ENCODE results near the gene KRT16. TPM values are rescaled to one million over a fixed set of nuclear protein-coding genes. Genes with fewer than 3 reads are reported as not detected.
"Not testable (repeated sequence)": the region's sequence is repeated elsewhere in the genome, so short reads cannot be mapped to it uniquely, and the experiment has no call there.

Gene KRT16
- not detected in 2 replicates for total RNA-seq (2014; rRNA removed; shearing (Covaris generic); ENCODE audit: low replicate concordance)

- not testable (repeated sequence) for H2AFZ ChIP-seq (ENCODE audit: low read length); H3K4me1 ChIP-seq (ENCODE audit: low read length); DNase-seq; H3K4me2 ChIP-seq (ENCODE audit: low read depth, low read length, poor library complexity, severe bottlenecking); H3K79me2 ChIP-seq (ENCODE audit: low read length); H3K9me2 ChIP-seq (replicated peaks; ENCODE audit: insufficient read depth, low read length); H3K4me3 ChIP-seq (ENCODE audit: low read length); H3K27me3 ChIP-seq (ENCODE audit: low read length); H3K9ac ChIP-seq (ENCODE audit: low read length); H3K9me3 ChIP-seq (ENCODE audit: low read length); H3K36me3 ChIP-seq (ENCODE audit: insufficient read depth, low read length); H4K20me1 ChIP-seq (ENCODE audit: insufficient read depth, low read depth, low read length); H3K27ac ChIP-seq (ENCODE audit: low read length)
Observed at GRCh38 chr17:41612376-41613160, at the start of gene KRT16. Gene KRT16, minus strand, starts transcription at chr17:41612767. Its CDS starts 79 bp downstream, at chr17:41612688.

GRCh38 chr17:41660221-41660711 is 47.7 kb upstream of the KRT16 start:
- Histone ChIP-seq H3K9me3 (ENCODE audit: low read length) (no peaks in the 10 kb centered on the region), H3K27ac (ENCODE audit: low read length) (no peak overlapping the region), H4K20me1 (ENCODE audit: insufficient read depth, low read depth, low read length) (no peaks in the 10 kb centered on the region), H3K36me3 (ENCODE audit: insufficient read depth, low read length) (no peaks in the 10 kb centered on the region), H3K27me3 (ENCODE audit: low read length) (no peaks in the 10 kb centered on the region), H2AFZ (ENCODE audit: low read length) (no peak overlapping the region), H3K9me2 (replicated peaks; ENCODE audit: insufficient read depth, low read length) (no peaks in the 10 kb centered on the region), H3K4me2 (ENCODE audit: low read depth, low read length, poor library complexity, severe bottlenecking) (no peak overlapping the region), H3K79me2 (ENCODE audit: low read length) (no peaks in the 10 kb centered on the region), H3K4me1 (ENCODE audit: low read length) (peaks cover 4% of the 10 kb centered on the region), H3K9ac (ENCODE audit: low read length) (no peak overlapping the region), H3K4me3 (ENCODE audit: low read length) (no peak overlapping the region)
- DNase-seq = no peak

DNA sequence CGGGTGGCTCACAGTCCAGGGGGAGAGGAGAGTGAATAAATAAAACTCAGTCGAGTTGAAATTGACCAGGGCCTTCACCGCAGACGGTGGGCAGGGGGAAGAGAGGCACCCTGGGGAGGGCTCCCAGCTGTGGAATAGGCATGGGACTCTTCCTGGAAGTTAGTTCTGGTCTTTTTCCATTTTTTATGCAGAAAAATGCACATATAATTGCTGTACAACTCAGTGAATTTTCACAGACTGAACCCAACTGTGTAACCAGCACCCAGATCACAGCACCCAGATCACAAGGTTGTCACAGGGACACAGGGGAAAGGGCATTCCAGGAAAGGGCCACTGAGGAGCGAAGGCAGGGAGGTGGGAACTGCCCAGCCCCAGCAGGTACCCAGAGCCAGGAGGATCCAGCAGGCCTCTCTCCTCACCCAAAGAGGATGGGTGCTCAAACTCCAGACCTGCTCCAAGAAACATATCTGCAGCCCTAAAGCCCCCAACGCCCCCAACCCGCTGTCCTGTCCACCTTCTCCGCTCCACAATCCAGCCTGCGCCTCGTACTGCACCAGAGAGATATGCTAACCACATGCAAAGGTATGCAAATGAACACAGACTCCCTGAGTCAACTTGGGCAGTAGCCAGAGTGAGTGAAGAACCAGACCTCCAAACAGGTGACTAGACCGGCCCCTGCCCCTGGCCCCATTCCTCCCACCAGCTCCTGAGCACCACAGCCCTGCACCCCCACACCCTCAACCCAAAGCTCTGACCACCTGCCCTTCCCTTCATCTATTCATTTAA is 47.1 kb upstream of the KRT16 start:
- Histone ChIP-seq H3K9me2 (replicated peaks; ENCODE audit: insufficient read depth, low read length) (no peaks in the 10 kb centered on the region), H2AFZ (ENCODE audit: low read length) (no peak overlapping the region), H3K36me3 (ENCODE audit: insufficient read depth, low read length) (no peaks in the 10 kb centered on the region), H3K4me3 (ENCODE audit: low read length) (no peak overlapping the region), H3K9me3 (ENCODE audit: low read length) (no peaks in the 10 kb centered on the region), H3K79me2 (ENCODE audit: low read length) (no peaks in the 10 kb centered on the region), H4K20me1 (ENCODE audit: insufficient read depth, low read depth, low read length) (no peaks in the 10 kb centered on the region), H3K4me1 (ENCODE audit: low read length) (peaks cover 4% of the 10 kb centered on the region), H3K27me3 (ENCODE audit: low read length) (no peaks in the 10 kb centered on the region), H3K9ac (ENCODE audit: low read length) (no peak overlapping the region), H3K27ac (ENCODE audit: low read length) (no peak overlapping the region), H3K4me2 (ENCODE audit: low read depth, low read length, poor library complexity, severe bottlenecking) (no peak overlapping the region)
- DNase-seq = no peak

- Histone ChIP-seq H3K27me3 (ENCODE audit: low read length) (no peaks in the 10 kb centered on the region), H3K27ac (ENCODE audit: low read length) (no peak overlapping the region), H3K4me2 (ENCODE audit: low read depth, low read length, poor library complexity, severe bottlenecking) (no peak overlapping the region), H3K79me2 (ENCODE audit: low read length) (no peaks in the 10 kb centered on the region), H3K9me3 (ENCODE audit: low read length) (no peaks in the 10 kb centered on the region), H4K20me1 (ENCODE audit: insufficient read depth, low read depth, low read length) (no peaks in the 10 kb centered on the region), H3K36me3 (ENCODE audit: insufficient read depth, low read length) (no peaks in the 10 kb centered on the region), H2AFZ (ENCODE audit: low read length) (no peak overlapping the region), H3K9ac (ENCODE audit: low read length) (no peak overlapping the region), H3K4me1 (ENCODE audit: low read length) (peaks cover 4% of the 10 kb centered on the region), H3K9me2 (replicated peaks; ENCODE audit: insufficient read depth, low read length) (no peaks in the 10 kb centered on the region), H3K4me3 (ENCODE audit: low read length) (no peak overlapping the region)
- DNase-seq = no peak
Observed at GRCh38 chr17:41658846-41659245, 46.3 kb upstream of the KRT16 start.

DNA sequence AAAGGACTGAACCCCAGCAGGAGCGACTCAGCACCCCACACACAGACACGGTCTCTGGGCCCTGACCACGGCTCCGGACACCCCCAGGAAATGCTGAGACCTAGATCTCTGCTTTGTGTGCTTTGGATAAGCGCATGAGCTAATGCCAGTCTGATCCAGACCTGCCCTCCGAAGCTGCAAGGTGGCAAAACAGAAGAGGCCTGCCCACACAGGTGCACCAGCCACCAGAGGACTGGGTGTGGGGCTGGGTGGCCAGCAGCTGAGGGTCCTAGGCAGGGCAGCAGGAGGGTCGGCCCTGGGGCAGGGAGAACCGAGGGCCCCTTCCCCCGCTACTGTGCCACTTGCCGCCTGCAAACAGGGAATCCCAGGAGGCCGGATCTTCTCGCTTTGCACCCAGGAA is 45.4 kb upstream of the KRT16 start:
- no peak overlapping the region for H2AFZ ChIP-seq (ENCODE audit: low read length)
- H3K4me1 ChIP-seq (ENCODE audit: low read length) = peaks cover 4% of the 10 kb centered on the region
- no peak overlapping the region for H3K27ac ChIP-seq (ENCODE audit: low read length)
- no peak overlapping the region for H3K4me2 ChIP-seq (ENCODE audit: low read depth, low read length, poor library complexity, severe bottlenecking)
- no peak for DNase-seq
- H4K20me1 ChIP-seq (ENCODE audit: insufficient read depth, low read depth, low read length) = no peaks in the 10 kb centered on the region
- no peaks in the 10 kb centered on the region for H3K79me2 ChIP-seq (ENCODE audit: low read length)
- H3K9ac ChIP-seq (ENCODE audit: low read length) = no peak overlapping the region
- H3K36me3 ChIP-seq (ENCODE audit: insufficient read depth, low read length) = no peaks in the 10 kb centered on the region
- no peaks in the 10 kb centered on the region for H3K9me3 ChIP-seq (ENCODE audit: low read length)
- no peaks in the 10 kb centered on the region for H3K9me2 ChIP-seq (replicated peaks; ENCODE audit: insufficient read depth, low read length)
- no peak overlapping the region for H3K4me3 ChIP-seq (ENCODE audit: low read length)
- no peaks in the 10 kb centered on the region for H3K27me3 ChIP-seq (ENCODE audit: low read length)

DNA sequence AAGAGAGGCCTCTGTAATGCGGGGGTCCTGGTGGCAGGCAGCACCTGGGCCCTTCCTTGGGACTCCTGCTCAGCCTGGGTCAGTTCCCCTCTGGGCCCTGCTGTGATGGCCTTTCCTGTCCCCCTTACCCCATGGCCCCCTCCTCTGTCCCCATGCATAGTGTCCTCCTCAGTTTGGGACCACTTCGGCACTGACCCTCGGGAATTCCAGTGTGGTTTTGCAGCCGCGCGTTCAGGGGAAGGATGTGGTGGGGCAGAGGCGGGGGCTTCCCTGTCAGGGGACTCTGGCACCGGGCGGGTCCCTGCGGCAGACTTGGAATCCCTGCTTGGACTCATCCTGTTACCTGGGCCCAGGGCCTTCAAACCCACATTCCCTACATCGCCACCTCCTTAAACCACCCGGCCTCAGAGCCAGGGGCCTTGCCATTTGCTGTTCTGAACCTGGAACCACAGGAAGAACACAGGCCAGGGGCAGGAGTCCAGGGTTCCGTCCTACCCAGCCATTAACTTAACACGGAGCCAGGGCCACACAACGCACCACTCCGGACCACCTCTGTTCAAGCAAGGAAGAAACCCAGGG is 44.7 kb upstream of the KRT16 start:
- Histone ChIP-seq H3K27ac (ENCODE audit: low read length) (no peak overlapping the region), H3K9me3 (ENCODE audit: low read length) (no peaks in the 10 kb centered on the region), H2AFZ (ENCODE audit: low read length) (no peak overlapping the region), H3K79me2 (ENCODE audit: low read length) (no peaks in the 10 kb centered on the region), H3K9ac (ENCODE audit: low read length) (no peak overlapping the region), H3K4me1 (ENCODE audit: low read length) (peaks cover under 1% of the 10 kb centered on the region), H3K36me3 (ENCODE audit: insufficient read depth, low read length) (no peaks in the 10 kb centered on the region), H3K27me3 (ENCODE audit: low read length) (no peaks in the 10 kb centered on the region), H3K4me3 (ENCODE audit: low read length) (no peak overlapping the region), H4K20me1 (ENCODE audit: insufficient read depth, low read depth, low read length) (no peaks in the 10 kb centered on the region), H3K9me2 (replicated peaks; ENCODE audit: insufficient read depth, low read length) (no peaks in the 10 kb centered on the region), H3K4me2 (ENCODE audit: low read depth, low read length, poor library complexity, severe bottlenecking) (no peak overlapping the region)
- DNase-seq = no peak

GRCh38 chr17:41656249-41657023 is 43.9 kb upstream of the KRT16 start:
- no peak overlapping the region for H3K4me2 ChIP-seq (ENCODE audit: low read depth, low read length, poor library complexity, severe bottlenecking)
- H3K4me3 ChIP-seq (ENCODE audit: low read length) = no peak overlapping the region
- H3K9ac ChIP-seq (ENCODE audit: low read length) = no peak overlapping the region
- no peaks in the 10 kb centered on the region for H3K9me3 ChIP-seq (ENCODE audit: low read length)
- no peak overlapping the region for H3K27ac ChIP-seq (ENCODE audit: low read length)
- no peaks in the 10 kb centered on the region for H3K9me2 ChIP-seq (replicated peaks; ENCODE audit: insufficient read depth, low read length)
- no peaks in the 10 kb centered on the region for H3K27me3 ChIP-seq (ENCODE audit: low read length)
- H3K79me2 ChIP-seq (ENCODE audit: low read length) = no peaks in the 10 kb centered on the region
- H3K4me1 ChIP-seq (ENCODE audit: low read length) = no peaks in the 10 kb centered on the region
- no peak overlapping the region for H2AFZ ChIP-seq (ENCODE audit: low read length)
- DNase-seq = no peak
- H3K36me3 ChIP-seq (ENCODE audit: insufficient read depth, low read length) = no peaks in the 10 kb centered on the region
- H4K20me1 ChIP-seq (ENCODE audit: insufficient read depth, low read depth, low read length) = no peaks in the 10 kb centered on the region
